Measurements from ENCODE around the gene ZNF511. TPM values are rescaled to one million over a fixed set of nuclear protein-coding genes. Genes with fewer than 3 reads are reported as not detected.
"Not testable (repeated sequence)": the region's sequence is repeated elsewhere in the genome, so short reads cannot be mapped to it uniquely, and the experiment has no call there.

Gene ZNF511
- polyA plus RNA-seq, 3 donors: 33.1 to 52.8 (median 40.8) TPM

DNA sequence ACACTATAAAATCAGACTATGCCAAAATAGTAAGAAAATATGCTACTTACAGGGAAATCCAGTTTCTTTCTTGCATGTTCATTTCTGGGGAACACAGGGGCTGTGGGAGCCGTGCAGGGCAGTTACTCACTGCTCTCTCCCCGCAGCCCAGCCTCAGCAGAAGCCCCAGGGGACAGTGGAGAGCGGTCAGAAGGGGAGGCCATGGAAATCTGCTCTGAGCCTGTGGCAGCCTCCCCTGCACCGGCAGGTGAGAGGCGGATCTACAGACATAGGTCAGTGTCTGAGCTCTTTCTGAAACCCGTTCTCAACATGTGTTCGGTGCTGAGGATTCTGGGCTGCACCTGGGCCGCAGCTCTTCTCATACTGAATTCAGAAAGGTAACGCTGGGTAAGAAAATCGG is 2.9 kb downstream of the ZNF511 start:
- no peak for DNase-seq

DNA sequence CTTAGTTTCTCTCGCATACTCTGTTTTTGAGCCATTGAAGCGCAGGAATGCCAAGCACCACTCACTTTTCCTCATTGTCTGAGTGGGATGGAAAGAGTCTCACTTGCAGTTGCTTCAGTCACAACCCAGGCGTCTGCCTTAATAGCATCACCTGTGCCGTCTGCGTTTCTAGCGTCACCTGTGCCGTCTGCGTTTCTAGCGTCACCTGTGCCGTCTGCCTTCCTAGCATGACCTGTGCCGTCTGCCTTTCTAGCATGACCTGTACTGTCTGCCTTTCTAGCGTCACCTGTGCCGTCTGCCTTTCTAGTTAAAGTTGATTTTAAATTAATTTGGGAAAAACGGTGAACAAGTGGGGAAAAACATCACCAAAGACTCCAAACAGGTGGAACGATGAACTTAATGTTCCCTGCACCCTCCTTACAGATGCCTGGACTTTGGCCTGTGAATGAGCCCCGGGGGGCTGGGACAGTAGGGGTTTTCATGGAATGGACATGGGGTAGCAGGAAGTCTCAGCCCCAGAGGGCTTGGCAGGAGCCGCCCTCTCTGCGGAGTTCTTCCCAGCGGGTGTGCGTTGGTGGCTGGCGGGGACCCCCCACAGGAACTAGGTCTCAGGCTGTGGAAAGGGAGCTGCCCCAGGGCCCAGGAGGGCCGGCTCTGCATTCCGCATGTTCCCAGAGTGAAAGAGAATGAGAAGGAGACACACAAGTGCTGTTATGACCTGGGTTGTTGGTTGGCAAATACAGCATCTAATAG is 3.5 kb downstream of the ZNF511 start:
- DNase-seq: no peak

DNA sequence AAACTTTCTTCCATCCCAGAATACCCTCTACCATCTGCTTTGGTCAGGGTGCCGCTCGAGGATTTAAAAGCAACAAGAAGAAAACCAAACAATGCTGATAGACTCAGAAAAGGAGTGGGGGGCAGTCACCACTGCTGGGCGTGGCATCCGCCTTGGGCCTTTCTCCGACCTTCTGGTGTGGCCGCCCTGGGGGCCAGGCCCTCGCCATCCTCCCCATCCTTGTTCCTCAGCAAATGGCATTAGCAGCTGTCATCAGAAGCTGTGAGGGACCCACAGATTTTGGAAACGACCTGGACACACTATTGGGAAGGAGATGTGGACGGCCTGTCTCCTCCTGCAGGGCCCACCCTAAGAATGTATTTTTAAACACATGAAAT is 4.0 kb downstream of the ZNF511 start:
- no peak for DNase-seq

DNA sequence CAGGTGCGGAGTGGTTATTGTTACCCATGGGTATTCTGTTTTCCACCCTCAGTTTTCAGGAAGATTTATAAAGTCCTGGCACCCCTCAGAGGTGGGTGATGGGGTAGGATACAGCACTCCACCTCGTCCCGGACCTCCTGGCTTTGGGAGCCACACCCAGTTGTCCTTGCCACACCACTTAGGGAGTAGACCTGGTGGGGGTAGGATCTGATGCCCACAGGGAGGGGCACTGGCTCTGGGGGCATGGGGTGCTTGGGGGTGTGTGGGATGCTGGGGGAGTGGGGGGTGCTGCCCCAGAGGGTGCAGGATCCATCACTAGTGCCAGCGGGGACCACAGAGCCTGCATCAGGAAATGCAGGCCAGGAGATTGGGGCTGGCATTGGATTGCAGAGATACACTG is 4.5 kb downstream of the ZNF511 start:
- DNase-seq: no peak

DNA sequence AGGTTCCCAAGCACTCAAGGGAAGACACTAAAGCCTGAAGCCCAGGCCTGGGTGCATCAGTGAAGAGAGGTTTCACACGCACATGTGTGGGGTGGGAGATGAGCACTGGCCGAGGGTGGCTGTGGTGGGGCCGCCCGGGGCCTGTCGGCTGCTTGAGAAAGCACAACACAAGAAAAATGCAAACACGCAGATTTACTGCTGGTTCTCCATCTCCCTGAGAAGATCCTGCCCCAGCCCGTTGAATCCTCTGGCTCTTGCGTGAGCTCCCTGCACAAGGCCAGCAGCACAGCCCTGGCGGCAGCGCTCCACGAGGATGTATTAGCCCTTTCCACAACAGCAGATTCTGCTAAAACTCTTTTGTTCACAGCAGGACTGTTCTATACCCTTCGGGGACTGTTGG is 6.2 kb downstream of the ZNF511 start:
- DNase-seq: no peak

DNA sequence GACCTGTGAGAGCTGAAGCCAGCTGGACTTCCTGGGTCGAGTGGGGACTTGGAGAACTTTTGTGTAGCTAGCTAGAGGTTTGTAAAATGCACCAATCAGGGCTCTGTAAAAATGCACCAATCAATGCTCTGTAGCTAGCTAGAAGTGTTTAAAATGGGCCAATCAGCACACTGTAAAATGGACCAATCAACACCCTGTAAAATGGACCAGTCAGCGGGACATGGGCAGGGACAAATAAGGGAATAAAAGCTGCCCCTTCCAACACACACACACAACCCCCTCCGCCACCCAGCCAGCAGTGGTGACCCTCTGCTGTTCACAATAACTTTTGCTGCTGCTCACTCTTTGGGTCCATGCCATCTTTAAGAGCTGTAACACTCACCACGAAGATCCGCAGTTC is 7.1 kb downstream of the ZNF511 start:
- DNase-seq: no peak

DNA sequence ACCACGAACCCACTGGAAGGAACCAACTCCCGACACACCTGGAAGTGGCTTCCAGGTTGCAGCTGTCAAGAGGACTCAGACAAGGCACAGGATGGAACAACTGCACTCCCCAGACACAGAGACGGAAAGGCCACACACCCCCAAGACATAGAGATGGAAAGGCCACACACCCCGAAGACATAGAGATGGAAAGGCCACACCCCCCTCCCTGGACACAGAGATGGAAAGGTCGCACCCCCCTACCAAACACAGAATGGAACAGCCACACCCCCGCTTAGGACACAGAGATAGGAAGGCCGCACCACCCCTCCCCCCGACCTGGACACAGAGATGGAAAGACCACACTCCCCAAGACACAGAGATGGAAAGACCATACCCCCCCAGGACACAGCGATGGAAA is 7.6 kb downstream of the ZNF511 start:
- no peak for DNase-seq

DNA sequence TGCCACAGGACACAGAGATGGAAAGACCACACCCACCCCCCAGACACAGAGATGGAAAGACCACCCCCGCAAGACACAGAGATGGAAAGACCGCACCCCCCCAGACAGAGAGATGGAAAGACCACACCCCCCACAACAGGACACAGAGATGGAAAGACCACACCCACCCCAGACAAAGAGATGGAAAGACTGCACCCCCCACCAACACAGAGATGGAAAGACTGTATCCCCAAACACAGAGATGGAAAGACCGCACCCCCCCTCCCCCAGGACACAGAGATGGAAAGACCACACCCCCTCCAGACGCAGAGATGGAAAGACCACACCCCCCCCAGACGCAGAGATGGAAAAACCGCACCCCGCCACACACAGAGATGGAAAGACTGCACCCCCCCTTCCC is 8.0 kb downstream of the ZNF511 start:
- DNase-seq: no peak

DNA sequence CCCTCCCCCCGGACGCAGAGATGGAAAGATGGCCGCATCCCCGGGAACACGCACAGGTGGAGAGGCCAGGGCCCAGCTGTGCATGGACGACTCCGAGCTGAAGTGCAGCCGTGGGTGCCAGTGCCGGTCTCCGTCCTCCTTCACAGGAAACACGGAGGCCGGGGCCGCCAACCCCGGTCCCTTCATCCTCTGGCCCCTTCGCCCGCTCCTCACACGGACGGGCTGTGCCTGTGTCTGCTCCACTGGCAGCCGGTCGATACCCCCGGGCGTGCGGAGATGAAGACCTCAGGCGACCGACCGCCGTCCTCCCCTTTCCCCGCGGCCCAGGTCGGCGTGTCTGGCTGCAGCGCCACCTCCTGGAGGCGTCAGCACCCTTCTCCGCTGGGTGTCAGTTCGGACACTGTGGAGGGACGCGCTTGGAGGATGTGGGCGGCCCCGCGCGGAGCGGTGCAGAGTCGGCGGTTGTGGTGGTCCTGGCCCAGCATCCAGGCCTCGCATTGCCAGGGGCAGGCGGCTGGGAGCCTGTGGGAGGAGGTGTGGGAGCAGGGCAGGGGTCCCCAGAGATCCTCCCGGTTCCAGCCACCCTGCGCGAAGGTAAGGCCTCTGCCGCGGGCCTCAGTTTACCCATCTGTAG is 9.9 kb downstream of the ZNF511 start:
- peak; percentile 57 for DNase-seq

DNA sequence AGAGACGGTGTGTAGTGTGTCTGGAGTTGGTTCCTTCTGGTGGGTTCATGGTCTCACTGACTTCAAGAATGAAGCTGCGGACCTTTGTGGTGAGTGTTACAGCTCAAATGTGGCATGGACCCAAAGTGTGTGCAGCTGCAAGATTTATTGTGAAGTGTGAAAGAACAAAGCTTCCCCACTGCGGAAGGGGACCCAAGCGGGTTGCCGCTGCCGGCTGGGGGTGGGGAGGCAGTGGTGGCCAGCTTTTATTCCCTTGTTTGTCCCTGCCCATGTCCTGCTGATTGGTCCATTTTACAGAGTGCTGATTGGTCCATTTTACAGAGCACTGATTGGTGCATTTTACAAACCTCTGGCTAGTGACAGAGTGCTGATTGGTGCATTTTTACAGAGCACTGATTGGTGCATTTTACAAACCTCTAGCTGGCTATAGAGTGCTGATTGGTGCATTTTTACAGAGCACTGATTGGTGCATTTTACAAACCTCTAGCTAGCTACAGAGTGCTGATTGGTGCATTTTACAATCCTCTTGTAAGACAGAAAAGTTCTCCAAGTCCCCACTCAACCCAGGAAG is 12.2 kb downstream of the ZNF511 start:
- not testable (repeated sequence) for DNase-seq

DNA sequence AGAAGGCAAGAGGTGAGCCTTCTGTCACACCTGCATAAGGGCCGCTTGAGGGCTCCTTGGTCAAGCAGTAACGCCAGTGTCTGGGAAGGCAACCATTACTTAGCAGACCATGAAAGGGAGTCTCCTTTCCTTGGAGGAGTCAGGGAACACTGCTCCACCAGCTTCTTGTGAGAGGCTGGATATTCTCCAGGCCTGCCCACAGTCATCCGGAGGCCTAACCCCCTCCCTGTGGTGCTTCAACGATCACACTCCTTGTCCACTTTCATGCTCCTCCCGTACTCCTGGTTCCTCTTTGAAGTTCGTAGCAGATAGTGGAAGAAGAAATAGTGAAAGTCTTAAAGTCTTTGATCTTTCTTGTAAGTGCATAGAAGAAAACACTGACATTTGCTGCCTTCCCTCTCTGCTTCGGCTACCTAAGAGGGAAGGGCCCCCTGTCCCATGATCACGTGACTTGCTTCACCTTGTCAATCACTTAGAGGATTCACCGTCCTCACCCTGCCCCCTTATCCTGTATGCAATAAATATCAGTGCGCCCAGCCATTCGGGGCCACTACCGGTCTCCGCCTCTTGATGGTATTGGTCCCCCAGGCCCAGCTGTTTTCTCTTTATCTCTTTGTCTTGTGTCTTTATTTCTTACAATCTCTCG is 13.5 kb downstream of the ZNF511 start:
- DNase-seq: not testable (repeated sequence)

DNA sequence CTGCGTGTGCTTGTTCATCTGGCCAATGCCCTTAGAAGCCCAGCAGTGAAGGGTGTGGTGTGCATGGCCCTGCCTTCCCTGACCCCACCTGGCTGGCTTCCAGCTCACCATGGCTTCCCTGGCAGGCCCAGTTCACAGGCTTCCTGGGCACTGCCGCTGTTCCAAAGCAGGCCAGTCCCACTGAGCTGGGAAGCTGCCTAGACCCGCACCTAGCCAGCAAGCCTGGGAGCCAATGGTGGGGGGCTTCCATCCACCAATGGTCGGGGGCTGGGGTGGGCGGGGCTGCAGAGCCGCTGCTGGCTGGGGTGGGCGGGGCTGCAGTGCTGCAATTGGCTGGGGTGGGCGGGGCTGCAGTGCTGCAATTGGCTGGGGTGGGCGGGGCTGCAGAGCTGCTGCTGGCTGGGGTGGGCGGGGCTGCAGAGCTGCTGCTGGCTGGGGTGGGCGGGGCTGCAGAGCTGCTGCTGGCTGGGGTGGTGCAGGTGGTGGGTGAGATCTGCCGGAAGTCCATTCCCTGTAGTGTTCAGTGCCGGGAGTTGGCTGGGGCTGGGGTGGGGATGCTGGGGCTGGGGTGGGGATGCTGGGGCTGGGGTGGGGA is 15.6 kb downstream of the ZNF511 start:
- DNase-seq: no peak

DNA sequence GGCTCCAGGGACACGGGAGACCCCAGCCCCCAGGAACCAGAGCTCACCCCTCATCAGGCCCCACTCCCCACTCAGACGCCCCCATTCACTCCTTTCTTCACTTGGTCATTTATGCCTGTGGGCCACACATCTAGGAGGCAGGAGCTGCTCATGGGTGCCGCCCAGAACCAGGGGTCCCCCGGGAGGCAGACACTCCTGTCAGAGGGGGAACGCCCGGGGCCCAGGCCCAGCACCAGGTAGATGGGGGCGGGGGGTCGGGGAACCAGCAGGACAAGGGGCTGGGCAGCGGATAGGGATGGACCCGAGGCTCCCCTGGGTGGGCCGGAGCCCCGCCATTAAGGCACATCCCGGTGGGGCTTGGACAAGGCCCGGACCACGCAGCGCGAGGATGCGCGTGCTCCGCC is 16.1 kb downstream of the ZNF511 start:
- no peak for DNase-seq

DNA sequence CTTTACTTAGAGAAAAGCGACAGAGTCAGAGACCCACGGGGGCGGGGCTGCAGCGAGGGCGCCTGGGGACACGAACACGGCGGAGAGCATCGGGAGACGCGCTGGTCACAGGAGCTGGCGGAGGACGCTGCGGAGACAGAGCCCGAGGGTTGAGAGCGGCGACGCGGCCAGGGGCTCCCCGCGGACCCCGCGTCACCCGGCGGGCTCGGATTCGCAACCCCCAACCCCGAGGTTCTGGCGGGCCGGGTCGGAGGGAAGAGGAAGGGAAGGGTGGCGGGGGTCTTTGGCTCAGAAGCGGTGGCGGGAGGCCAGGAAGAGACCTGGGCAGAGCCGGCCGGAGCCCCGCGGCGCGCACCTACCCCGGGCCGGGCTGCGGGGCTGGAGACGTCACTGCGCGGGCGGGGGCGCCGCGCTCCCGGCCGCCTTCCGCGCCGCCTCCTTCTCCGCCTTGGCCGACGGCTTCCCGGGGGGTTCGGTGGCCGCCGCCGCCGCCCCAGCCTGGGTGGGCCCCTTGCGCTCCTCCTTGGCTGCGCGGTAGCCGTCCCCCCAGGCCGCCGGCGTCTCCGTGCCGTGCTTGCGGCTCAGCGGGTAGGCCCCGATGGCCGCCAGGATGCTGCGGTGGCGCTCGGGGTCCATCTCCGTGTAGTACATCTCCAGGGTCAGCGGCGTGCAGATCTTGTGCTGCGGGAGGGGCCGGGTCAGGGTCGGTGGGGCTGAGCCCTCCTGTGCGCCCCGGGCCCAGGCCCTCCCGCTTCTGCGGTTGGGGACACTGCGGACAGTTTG is 16.9 kb downstream of the ZNF511 start:
- DNase-seq: no peak

DNA sequence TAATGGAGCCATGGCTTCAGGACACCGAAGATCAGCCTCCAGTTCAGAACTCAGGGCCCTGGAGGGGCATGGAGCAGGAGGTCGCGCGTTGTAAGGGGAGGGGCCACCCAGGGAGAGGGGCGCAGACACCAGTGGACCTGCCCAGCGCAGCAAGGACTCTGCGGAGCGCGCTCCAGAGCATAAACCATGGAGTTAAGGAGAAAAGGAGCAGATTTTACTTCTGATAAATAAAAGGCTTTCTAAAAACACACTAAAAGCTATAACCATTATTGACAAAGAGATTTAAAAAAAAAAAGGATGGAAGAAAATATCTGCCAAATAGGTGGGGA is 17.5 kb downstream of the ZNF511 start:
- DNase-seq: no peak

DNA sequence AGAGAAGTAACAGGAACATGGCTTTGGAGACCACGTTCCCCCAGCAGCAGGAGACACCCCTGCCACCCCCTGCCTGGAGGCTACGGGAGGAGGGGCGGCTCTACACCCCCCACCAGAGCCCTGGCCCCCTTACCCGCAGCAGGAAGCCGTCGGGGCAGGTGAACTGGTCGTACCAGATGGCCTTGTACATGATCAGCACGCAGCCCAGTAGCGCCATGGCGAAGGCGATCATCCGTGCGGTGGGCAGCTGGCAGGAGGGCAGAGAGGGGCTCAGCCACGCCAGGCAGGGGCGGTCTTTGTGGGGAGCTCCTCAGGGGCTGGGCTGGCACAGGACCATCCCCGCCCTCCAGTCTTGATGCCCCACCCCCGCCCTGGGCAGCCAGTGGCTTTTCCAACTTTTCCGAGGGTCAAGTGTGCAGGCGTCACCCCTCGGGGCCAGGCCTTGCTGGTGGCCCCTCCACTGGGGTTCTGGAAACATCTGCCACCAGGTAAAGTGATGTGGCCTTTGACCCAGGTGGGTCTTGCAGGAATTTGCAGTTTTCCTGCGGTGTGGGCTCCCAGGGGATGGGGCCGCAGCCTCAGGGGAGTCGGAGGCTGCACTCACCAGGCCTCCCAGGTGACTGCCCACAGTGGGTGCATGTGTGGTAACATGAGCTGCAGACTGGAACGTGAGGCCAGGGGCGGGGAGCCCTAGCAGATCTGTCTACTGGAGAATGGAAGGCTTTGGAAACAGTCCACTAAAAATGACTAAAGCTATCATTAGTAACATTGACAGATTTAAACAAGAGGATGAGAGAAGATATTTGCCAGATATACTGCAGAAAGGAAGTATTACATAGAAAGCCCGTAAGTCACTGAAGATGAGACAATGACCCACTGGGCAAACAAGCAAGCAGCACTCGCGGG is 18.3 kb downstream of the ZNF511 start:
- no peak for DNase-seq

DNA sequence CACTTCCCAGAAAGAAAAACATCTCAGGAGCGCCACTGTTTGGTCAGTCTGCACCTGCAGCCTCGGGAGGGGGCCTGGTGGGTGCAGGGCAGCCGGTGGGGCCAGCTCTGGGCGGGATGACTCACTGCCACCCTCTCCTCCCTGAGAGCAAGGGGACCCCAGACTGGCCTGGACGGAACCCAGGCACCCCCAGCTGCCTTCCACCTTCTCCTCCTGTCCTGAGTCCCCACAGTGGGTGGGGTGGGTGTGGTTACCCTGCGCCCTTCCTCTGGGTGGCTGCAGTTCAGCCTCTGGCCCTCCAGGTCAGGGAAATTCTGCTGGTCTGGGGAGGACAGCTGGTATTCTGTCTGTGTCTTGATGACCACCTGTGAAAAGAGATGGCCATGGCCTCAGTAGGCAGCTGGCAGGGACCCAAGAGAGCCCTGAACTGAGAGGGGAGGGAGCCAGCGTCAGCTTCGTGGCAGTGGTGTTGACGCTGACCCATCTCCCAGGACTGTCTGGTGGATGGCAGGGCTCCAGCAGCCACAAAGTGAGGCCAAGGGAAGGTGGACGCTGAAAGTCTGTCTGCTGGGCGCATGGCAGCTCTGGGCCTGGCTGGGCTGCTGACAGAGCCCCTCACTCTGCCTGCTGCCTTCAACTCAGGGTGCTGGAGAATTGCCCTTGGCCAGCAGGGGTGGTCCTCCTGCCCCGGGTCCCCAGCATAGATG is 19.1 kb downstream of the ZNF511 start:
- DNase-seq: no peak

DNA sequence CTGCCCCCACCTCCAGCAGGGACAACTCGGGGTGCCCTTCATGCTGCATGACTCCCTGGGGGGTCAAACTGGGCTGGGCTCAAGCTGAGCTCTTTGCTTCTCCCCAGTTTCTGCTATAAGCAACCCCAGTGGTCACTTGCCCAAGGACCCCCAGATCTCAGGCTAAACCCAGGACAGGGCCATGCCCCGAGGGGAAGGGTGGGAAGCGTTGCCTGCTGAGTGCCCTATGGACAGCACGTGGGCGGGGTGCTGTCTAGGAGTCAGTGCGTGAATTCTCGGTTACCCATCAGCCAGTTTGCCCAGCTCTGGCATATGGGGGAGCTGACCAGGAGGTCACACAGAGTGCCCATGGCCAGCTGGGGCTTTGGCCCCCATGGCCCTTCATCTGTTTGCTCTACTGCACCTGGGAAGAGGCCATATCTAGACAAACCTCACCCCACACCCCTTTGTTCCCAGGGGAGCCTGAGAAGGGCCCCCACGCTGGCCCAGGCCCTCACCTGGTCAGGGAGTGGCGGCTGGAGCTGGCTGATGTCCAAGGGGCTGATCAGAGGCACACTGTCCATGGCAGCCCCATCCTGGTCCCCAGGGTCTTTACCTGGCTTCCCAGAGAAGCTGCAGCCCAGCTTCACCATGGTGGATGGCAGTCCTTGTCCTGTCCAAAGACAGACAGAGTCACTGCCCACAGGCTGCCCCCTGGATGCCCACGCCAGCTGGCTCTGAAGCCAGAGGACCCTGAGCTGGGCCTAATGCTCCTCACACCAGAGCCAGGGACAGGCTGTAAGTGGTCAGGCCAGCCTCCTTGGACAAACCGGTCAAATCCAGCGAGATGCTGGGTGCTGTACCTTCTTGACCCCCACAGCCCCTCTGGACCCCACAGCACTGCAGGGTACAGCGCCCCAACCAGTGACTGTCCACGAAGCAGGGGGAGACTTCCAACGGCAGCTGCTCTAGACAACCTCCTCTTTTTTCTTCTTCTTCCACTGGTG is 19.9 kb downstream of the ZNF511 start:
- no peak for DNase-seq
